Cardiac muscle cell (in vitro differentiated cells and primary cell): Measurements from ENCODE around the gene KCNK6. TPM values are rescaled to one million over a fixed set of nuclear protein-coding genes. Genes with fewer than 3 reads are reported as not detected.
"Not testable (repeated sequence)": the region's sequence is repeated elsewhere in the genome, so short reads cannot be mapped to it uniquely, and the experiment has no call there.

Source experiments
- DNase-seq, 2 donors: peaks; one replicate each; pipeline versions ENCODE4 v3.0.0 to v3.0.0-alpha.2; 2010 to 2017; ENCODE audit warnings: low read depth in 1 of 2, low spot score in 1 of 2
- H3K27ac ChIP-seq: fragments of 200-600 bp; sonication (generic); 2 replicates; pipeline ENCODE4 v1.5.1; 2016
- H3K27me3 ChIP-seq: fragments of 200-600 bp; sonication (generic); 2 replicates; pipeline ENCODE4 v1.6.0; 2016; ENCODE audit warnings: control low read depth
- H3K36me3 ChIP-seq: fragments of 200-600 bp; sonication (generic); 2 replicates; pipeline ENCODE4 v1.5.1; 2016; ENCODE audit warnings: control low read depth
- H3K4me1 ChIP-seq: fragments of 200-600 bp; sonication (generic); 2 replicates; pipeline ENCODE4 v1.8.1; 2017; ENCODE audit warnings: low read depth, mild to moderate bottlenecking, mixed run types
- H3K4me3 ChIP-seq: fragments of 200-600 bp; sonication (generic); 2 replicates; pipeline ENCODE4 v1.5.1; 2016; ENCODE audit warnings: mild to moderate bottlenecking
- H3K9me3 ChIP-seq: fragments of 200-600 bp; sonication (generic); 2 replicates; pipeline ENCODE4 v1.5.1; 2017; ENCODE audit warnings: low read depth, mild to moderate bottlenecking, control low read depth
- polyA plus RNA-seq: library from polyadenylated mRNA; unstranded; fragments of >200 nt; fragmentation: Nextera tagmentation; extraction: Ambion mirVana; gene quantifications from 2 replicates; pipeline ENCODE4 v1.2.1, GENCODE V29; 2016
- total RNA-seq: library from RNA; depleted of rRNA; stranded (reverse); fragments of >200 nt; gene quantifications from 2 replicates; pipeline ENCODE4 v1.2.3, GENCODE V29; 2016
- TF ChIP-seq, protein P1 (sequence below): IDR thresholded peaks from 2 replicates; pipeline ENCODE4 v1.5.1; 2012; ENCODE audit warnings: low read depth, mild to moderate bottlenecking, low read length

KCNK6 gene
- total and polyA plus RNA-seq, 2 experiments from 2014 or later, result 1.5 to 1.8 TPM

DNA sequence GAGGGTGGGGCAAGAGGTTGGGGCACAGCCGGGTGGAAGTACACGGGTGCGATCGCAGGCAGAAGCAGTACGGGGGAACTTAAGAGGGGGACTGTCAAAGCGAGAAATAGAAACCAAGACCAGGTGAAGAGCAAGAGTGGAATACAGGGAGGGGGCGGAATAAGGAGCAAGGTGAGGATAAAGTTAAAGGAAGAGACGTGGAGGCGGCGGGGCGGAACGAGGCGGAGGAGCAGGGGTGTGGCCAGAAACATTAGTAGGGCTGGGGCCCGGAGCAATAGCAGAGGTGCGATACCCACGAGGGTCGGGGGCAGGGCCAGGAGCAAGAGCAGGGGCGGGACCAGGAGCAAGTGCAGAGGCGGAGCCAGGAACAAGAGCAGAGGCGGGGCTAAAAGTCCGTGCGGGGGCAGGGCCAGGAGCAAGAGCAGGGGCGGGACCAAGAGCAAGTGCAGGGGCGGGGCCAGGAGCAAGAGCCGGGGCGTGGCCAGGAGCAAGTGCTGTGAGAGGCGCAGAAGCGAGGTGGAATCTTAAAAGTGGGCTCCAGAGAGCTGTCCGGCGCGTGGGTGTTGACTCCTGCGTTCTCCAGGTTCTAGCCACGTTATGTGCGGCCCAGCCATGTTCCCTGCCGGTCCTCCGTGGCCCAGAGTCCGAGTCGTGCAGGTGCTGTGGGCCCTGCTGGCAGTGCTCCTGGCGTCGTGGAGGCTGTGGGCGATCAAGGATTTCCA is 17.2 kb downstream of the KCNK6 start:
- H3K4me3 ChIP-seq, result peak overlapping the region; percentile 62
- no peaks in the 10 kb centered on the region for H3K4me1 ChIP-seq
- H3K9me3 ChIP-seq, result no peaks in the 10 kb centered on the region
- H3K27me3 ChIP-seq, result no peaks in the 10 kb centered on the region
- TF ChIP-seq, protein P1, sequence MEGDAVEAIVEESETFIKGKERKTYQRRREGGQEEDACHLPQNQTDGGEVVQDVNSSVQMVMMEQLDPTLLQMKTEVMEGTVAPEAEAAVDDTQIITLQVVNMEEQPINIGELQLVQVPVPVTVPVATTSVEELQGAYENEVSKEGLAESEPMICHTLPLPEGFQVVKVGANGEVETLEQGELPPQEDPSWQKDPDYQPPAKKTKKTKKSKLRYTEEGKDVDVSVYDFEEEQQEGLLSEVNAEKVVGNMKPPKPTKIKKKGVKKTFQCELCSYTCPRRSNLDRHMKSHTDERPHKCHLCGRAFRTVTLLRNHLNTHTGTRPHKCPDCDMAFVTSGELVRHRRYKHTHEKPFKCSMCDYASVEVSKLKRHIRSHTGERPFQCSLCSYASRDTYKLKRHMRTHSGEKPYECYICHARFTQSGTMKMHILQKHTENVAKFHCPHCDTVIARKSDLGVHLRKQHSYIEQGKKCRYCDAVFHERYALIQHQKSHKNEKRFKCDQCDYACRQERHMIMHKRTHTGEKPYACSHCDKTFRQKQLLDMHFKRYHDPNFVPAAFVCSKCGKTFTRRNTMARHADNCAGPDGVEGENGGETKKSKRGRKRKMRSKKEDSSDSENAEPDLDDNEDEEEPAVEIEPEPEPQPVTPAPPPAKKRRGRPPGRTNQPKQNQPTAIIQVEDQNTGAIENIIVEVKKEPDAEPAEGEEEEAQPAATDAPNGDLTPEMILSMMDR, result no peak
- H3K36me3 ChIP-seq, result no peaks in the 10 kb centered on the region
- DNase-seq, result peak; percentile 90 to 99
- peak overlapping the region; percentile 67 for H3K27ac ChIP-seq

GRCh38 chr19:38337360-38337653 is 17.7 kb downstream of the KCNK6 start:
- TF ChIP-seq, protein P1, result no peak
- no peaks in the 10 kb centered on the region for H3K36me3 ChIP-seq
- peak overlapping the region; percentile 29 for H3K27ac ChIP-seq
- H3K4me1 ChIP-seq, result no peaks in the 10 kb centered on the region
- DNase-seq, result no peak
- no peaks in the 10 kb centered on the region for H3K27me3 ChIP-seq
- no peaks in the 10 kb centered on the region for H3K9me3 ChIP-seq
- H3K4me3 ChIP-seq, result peak overlapping the region; percentile 62

DNA sequence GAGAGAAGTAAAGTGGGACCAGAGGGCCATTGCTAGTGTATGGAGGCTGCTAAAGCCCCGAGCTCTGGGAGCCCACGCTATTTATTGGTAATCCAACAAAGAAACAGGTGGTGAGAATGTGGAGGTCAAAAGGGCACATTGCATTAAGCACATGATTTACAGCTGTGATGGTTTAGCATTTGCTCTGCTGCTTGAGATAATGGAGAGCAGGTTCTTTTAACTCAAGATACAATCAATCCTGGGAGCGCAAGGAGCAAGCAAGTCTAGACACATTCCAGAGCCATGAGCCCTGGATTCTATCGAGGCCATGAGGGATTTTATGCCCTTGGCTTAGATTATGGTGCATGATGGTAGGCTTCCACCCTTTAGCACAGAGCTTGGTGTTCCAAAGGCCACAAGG is 19.4 kb downstream of the KCNK6 start:
- not testable (repeated sequence) for H3K27me3 ChIP-seq, DNase-seq, H3K9me3 ChIP-seq, H3K4me3 ChIP-seq, H3K36me3 ChIP-seq, H3K4me1 ChIP-seq, H3K27ac ChIP-seq

GRCh38 chr19:38340927-38341326 is 21.3 kb downstream of the KCNK6 start:
- no peaks in the 10 kb centered on the region for H3K27me3 ChIP-seq
- H3K4me3 ChIP-seq, result no peak overlapping the region
- no peaks in the 10 kb centered on the region for H3K36me3 ChIP-seq
- no peaks in the 10 kb centered on the region for H3K9me3 ChIP-seq
- DNase-seq, result no peak
- TF ChIP-seq, protein P1, result no peak
- no peaks in the 10 kb centered on the region for H3K4me1 ChIP-seq
- no peak overlapping the region for H3K27ac ChIP-seq

DNA sequence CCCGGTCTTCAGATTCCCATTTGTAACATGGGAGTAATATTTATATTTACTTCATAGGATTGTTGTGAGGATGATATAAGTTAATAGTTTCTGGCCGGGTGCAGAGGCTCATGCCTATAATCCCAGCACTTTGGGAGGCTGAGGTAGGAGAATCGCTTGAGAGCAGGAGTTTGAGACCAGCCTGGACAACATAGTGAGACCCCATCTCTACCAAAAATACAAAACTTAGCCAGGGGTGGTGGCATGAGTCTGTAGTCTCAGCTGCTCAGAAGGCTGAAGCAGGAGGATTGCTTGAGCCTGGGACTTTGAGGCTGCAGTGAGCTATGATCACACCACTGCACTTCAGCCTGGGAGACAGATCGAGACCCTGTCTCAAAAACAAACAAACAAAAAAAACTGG is 27.2 kb downstream of the KCNK6 start:
- TF ChIP-seq, protein P1, result no peak
- no peak overlapping the region for H3K4me3 ChIP-seq

GRCh38 chr19:38350883-38351282 is 31.2 kb downstream of the KCNK6 start:
- Histone ChIP-seq H3K36me3 (no peaks in the 10 kb centered on the region), H3K4me1 (no peaks in the 10 kb centered on the region), H3K4me3 (no peak overlapping the region), H3K9me3 (no peaks in the 10 kb centered on the region), H3K27ac (no peak overlapping the region), H3K27me3 (no peaks in the 10 kb centered on the region)
- no peak for DNase-seq
- TF ChIP-seq, protein P1, result no peak

More for the DNA sequence above, 27.2 kb downstream of the KCNK6 start:
- H3K36me3 ChIP-seq, result no peaks in the 10 kb centered on the region
- no peaks in the 10 kb centered on the region for H3K9me3 ChIP-seq
- H3K4me1 ChIP-seq, result no peaks in the 10 kb centered on the region
- H3K27ac ChIP-seq, result no peak overlapping the region
- DNase-seq, result no peak
- H3K27me3 ChIP-seq, result no peaks in the 10 kb centered on the region
